Stomach (tissue), 4 donors: ENCODE data around the gene PCBP3.

Experiments
- CTCF ChIP-seq, 7 experiments: fragments of 450-650 bp in 4 of 7; fragments of 200-600 bp in 3 of 7; sonication (generic) in 3 of 7; IDR thresholded peaks; one replicate each; pipeline ENCODE4 v1.5.1; 2016 to 2019; ENCODE audit warnings: antibody characterized with exemption in 7 of 7, control low read depth in 2 of 7, mild to moderate bottlenecking in 1 of 7
- EP300 ChIP-seq: sonication (generic); formaldehyde crosslinking; IDR thresholded peaks from one replicate; pipeline ENCODE4 v1.6.1; 2017; ENCODE audit warnings: antibody characterized with exemption
- POLR2A ChIP-seq, 4 donors: fragments of 450-650 bp; IDR thresholded peaks; one replicate each; pipeline ENCODE4 v1.6.1; 2016; ENCODE audit warnings: antibody characterized with exemption in 4 of 4, control low read depth in 2 of 4, mild to moderate bottlenecking in 1 of 4, moderate library complexity in 1 of 4

DNA sequence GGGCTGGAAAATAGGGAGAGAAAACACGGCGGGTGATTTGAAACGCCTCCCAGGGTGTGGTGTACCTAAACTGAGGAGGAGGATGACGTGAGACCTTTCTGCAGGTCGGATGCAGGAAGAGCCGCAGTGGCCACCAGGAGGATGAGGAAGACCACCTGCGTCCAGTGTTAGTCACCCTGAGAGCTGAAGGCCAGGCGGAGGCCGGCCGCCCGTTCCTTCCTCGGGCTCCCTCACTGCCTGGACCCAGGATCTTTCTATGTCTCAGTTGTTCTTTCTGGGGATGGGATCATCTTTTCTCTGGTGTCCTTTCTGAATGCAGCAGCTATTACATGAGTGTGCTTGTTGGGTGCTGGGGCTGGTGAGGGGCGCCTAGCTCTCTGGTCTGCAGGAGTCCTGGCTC lies 263.3 kb downstream of the PCBP3 start:
- TF ChIP-seq EP300 (no peak), CTCF (IDR thresholded peaks at IDR 0.05) (no peak), POLR2A (IDR thresholded peaks at IDR 0.05) (no peak)
